ENCODE data around the gene PEX14. TPM values are rescaled to one million over a fixed set of nuclear protein-coding genes. Genes with fewer than 3 reads are reported as not detected.
"Not testable (repeated sequence)": the region's sequence is repeated elsewhere in the genome, so short reads cannot be mapped to it uniquely, and the experiment has no call there.

The PEX14 gene, protein sequence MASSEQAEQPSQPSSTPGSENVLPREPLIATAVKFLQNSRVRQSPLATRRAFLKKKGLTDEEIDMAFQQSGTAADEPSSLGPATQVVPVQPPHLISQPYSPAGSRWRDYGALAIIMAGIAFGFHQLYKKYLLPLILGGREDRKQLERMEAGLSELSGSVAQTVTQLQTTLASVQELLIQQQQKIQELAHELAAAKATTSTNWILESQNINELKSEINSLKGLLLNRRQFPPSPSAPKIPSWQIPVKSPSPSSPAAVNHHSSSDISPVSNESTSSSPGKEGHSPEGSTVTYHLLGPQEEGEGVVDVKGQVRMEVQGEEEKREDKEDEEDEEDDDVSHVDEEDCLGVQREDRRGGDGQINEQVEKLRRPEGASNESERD
- total RNA-seq (2021; ENCODE audit: unreplicated experiment): 36.0 TPM
- polyA plus RNA-seq (2012; ENCODE audit: insufficient read length): 47.5 TPM
- percentile 81 among the genes with signal in this experiment for Bru-seq, nascent RNA
- BruChase-seq, experiment 1, labeled RNA remaining after a 2-hour chase: percentile 75 among the genes with signal in this experiment
- BruChase-seq, experiment 2, labeled RNA remaining after a 6-hour chase: percentile 75 among the genes with signal in this experiment
- long read RNA-seq, transcript PEX14-201 (9 exons, 1,985 nt): major isoform, 9 of 27 reads
- long read RNA-seq, partial matches to known transcripts: 4 of 27 reads
- long read RNA-seq, other reads (novel, unspliced or antisense): 14 of 27 reads

DNA sequence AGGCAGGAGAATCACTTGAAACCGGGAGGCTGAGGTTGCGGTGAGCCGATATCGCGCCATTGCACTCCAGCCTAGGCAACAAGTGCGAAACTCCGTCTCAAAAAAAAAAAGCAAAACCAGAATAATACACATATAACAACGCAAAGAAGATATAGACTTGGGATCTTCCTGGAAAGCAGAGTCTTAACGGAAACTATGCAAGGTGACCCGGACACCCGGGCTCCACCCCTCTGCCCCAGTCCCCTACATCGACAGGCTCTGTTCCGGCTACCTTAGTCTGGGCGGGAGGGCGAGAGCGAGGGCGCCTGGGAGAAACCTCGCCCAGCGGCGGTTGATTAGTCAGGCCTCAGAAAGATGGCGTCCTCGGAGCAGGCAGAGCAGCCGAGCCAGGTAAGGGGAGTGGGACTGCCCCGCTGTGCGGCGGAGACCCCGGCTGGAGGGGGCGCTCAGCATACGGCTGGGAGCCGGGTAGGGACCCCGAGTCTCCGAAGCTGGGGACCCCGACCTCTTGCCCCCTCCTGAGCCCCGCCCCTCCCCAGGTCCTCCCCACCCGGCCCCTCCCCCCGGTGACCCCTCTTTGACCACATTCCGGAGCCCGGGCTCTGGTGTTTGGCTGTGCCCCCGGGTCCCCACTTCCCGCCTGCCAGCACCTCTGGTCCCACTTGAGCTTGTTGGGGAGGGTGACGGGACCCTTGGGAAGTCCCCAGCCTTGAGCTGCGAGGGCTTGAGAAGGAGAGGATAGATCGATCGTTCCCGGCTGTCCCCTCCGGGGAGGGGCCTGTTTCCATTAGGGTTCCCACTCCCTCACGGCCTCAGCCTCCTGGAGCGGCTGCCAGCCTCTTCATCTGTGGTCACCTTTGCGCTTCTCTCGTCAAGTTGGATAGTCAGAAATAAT is at the start of gene PEX14:
Gene PEX14 (plus strand): TSS at position 338 of the 895 bp plus-strand sequence. CDS start 17 bp downstream, at position 355.
- TF ChIP-seq, protein P1, sequence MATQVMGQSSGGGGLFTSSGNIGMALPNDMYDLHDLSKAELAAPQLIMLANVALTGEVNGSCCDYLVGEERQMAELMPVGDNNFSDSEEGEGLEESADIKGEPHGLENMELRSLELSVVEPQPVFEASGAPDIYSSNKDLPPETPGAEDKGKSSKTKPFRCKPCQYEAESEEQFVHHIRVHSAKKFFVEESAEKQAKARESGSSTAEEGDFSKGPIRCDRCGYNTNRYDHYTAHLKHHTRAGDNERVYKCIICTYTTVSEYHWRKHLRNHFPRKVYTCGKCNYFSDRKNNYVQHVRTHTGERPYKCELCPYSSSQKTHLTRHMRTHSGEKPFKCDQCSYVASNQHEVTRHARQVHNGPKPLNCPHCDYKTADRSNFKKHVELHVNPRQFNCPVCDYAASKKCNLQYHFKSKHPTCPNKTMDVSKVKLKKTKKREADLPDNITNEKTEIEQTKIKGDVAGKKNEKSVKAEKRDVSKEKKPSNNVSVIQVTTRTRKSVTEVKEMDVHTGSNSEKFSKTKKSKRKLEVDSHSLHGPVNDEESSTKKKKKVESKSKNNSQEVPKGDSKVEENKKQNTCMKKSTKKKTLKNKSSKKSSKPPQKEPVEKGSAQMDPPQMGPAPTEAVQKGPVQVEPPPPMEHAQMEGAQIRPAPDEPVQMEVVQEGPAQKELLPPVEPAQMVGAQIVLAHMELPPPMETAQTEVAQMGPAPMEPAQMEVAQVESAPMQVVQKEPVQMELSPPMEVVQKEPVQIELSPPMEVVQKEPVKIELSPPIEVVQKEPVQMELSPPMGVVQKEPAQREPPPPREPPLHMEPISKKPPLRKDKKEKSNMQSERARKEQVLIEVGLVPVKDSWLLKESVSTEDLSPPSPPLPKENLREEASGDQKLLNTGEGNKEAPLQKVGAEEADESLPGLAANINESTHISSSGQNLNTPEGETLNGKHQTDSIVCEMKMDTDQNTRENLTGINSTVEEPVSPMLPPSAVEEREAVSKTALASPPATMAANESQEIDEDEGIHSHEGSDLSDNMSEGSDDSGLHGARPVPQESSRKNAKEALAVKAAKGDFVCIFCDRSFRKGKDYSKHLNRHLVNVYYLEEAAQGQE (IDR thresholded peaks at IDR 0.05; ENCODE audit: insufficient read depth in 1 of 2, low read depth in 2 of 2, low read length in 1 of 2): no peak
- TF ChIP-seq TCF7L2 (IDR thresholded peaks at IDR 0.05; ENCODE audit: low read depth, low read length): no peak
- TF ChIP-seq POLR2AphosphoS5 (IDR thresholded peaks at IDR 0.05; ENCODE audit: low read depth, low read length): peak; percentile 84
- TF ChIP-seq SIN3A (IDR thresholded peaks at IDR 0.05; ENCODE audit: borderline replicate concordance, insufficient read depth, low read depth, low read length): peak; percentile 82
- TF ChIP-seq, protein P2, sequence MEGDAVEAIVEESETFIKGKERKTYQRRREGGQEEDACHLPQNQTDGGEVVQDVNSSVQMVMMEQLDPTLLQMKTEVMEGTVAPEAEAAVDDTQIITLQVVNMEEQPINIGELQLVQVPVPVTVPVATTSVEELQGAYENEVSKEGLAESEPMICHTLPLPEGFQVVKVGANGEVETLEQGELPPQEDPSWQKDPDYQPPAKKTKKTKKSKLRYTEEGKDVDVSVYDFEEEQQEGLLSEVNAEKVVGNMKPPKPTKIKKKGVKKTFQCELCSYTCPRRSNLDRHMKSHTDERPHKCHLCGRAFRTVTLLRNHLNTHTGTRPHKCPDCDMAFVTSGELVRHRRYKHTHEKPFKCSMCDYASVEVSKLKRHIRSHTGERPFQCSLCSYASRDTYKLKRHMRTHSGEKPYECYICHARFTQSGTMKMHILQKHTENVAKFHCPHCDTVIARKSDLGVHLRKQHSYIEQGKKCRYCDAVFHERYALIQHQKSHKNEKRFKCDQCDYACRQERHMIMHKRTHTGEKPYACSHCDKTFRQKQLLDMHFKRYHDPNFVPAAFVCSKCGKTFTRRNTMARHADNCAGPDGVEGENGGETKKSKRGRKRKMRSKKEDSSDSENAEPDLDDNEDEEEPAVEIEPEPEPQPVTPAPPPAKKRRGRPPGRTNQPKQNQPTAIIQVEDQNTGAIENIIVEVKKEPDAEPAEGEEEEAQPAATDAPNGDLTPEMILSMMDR (IDR thresholded peaks at IDR 0.05): no peak
- DNase-seq (ENCODE audit: low read depth, low spot score) (peak; percentile 48), ATAC-seq (peak; percentile 90)
- in situ Hi-C loops (cut with HindIII; ENCODE audit: low pct_unique_long_range_greater_than_20kb, low sequenced_read_pairs): no loop called here
- intact Hi-C loops (cut with micrococcal nuclease; ENCODE audit: unreplicated experiment): no loop called here
- H3K4me3 ChIP-seq (ENCODE audit: low read depth in 2 of 2, low read length in 2 of 2): peak within 1 kb of the TSS; percentile 82 to 89
- H3K4me1 ChIP-seq (ENCODE audit: control insufficient read depth, insufficient read depth, low read length): peaks cover 17% of the 10 kb centered on the region
- no peaks in the 10 kb centered on the region for H3K9me3 ChIP-seq (ENCODE audit: control insufficient read depth, insufficient read depth, low read depth, low read length)
- CTCF ChIA-PET: no interaction called here
- BruUV-seq (replicated peaks): no TSS peak
- peak within 1 kb of the TSS; percentile 95 for H3K27ac ChIP-seq (ENCODE audit: low read length)
- POLR2A ChIA-PET: no interaction called here
- no peaks in the 10 kb centered on the region for H3K27me3 ChIP-seq (ENCODE audit: control insufficient read depth, insufficient read depth, low read length)
- no peaks in the 10 kb centered on the region; the same call in 1 of the 2 replicates for H3K36me3 ChIP-seq (ENCODE audit: control insufficient read depth, insufficient read depth, low read length)

DNA sequence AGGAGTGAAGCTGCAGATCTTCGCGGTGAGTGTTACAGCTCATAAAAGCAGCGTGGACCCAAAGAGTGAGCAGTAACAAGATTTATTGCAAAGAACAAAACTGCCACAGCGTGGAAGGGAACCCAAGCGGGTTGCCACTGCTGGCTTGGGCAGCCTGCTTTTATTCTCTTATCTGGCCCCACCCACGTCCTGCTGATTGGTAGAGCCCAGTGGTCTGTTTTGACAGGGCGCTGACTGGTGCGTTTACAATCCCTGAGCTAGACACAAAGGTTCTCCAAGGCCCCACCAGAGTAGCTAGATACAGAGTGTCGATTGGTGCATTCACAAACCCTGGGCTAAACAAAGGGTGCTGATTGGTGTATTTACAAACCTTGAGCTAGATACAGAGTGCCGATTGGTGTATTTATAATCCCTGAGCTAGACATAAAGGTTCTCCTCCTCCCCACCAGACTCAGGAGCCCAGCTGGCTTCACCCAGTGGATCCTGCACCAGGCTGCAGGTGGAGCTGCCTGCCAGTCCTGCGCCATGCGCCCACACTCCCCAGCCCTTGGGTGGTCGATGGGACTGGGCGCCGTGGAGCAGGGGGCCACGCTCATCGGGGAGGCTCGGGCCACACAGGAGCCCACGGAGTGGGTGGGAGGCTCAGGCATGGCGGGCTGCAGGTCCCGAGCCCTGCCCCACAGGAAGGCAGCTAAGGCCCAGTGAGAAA is 48.8 kb upstream of the PEX14 start:
- CTCF ChIA-PET; H3K9me3 ChIP-seq (ENCODE audit: control insufficient read depth, insufficient read depth, low read depth, low read length); H3K4me3 ChIP-seq (ENCODE audit: low read depth in 2 of 2, low read length in 2 of 2); H3K27me3 ChIP-seq (ENCODE audit: control insufficient read depth, insufficient read depth, low read length); ATAC-seq; POLR2A ChIA-PET; BruUV-seq (replicated peaks); H3K27ac ChIP-seq (ENCODE audit: low read length); in situ Hi-C loops (cut with HindIII; ENCODE audit: low pct_unique_long_range_greater_than_20kb, low sequenced_read_pairs); DNase-seq (ENCODE audit: low read depth, low spot score); H3K36me3 ChIP-seq (ENCODE audit: control insufficient read depth, insufficient read depth, low read length); H3K4me1 ChIP-seq (ENCODE audit: control insufficient read depth, insufficient read depth, low read length); intact Hi-C loops (cut with micrococcal nuclease; ENCODE audit: unreplicated experiment): not testable (repeated sequence)

DNA sequence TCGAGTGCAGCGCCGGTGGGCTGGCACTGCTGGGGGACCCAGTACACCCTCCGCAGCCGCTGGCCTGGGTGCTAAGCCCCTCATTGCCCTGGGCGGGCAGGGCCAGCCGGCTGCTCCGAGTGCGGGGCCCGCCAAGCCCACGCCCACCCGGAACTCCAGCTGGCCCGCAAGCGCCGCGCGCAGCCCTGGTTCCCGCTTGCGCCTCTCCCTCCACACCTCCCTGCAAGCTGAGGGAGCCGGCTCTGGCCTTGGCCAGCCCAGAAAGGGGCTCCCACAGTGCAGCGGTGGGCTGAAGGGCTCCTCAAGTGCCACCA is 48.3 kb upstream of the PEX14 start:
- in situ Hi-C loops (cut with HindIII; ENCODE audit: low pct_unique_long_range_greater_than_20kb, low sequenced_read_pairs); H3K4me3 ChIP-seq (ENCODE audit: low read depth in 2 of 2, low read length in 2 of 2); H3K9me3 ChIP-seq (ENCODE audit: control insufficient read depth, insufficient read depth, low read depth, low read length); intact Hi-C loops (cut with micrococcal nuclease; ENCODE audit: unreplicated experiment); H3K4me1 ChIP-seq (ENCODE audit: control insufficient read depth, insufficient read depth, low read length); BruUV-seq (replicated peaks); POLR2A ChIA-PET; H3K27me3 ChIP-seq (ENCODE audit: control insufficient read depth, insufficient read depth, low read length); H3K36me3 ChIP-seq (ENCODE audit: control insufficient read depth, insufficient read depth, low read length); CTCF ChIA-PET; H3K27ac ChIP-seq (ENCODE audit: low read length); ATAC-seq; DNase-seq (ENCODE audit: low read depth, low spot score): not testable (repeated sequence)

All from Panc1 (cell line).